K562 (cell line): ENCODE results near the gene PUM1. TPM values are rescaled to one million over a fixed set of nuclear protein-coding genes. Genes with fewer than 3 reads are reported as not detected.
A peak's percentile ranks its signal among the peaks of the same experiment; 100 is the strongest.

ENCODE experiments used
- BHLHE40 ChIP-seq: IDR thresholded peaks from 2 replicates; pipeline ENCODE4 v1.6.1; 2011; ENCODE audit warnings: low read length, improper control_type of control experiment
- C11orf30 ChIP-seq: fragments of 450-650 bp; IDR thresholded peaks from 2 replicates; pipeline ENCODE4 v1.6.1; 2016; ENCODE audit warnings: low read depth, mild to moderate bottlenecking
- COPS2 ChIP-seq: fragments of 450-650 bp; conservative IDR thresholded peaks from 2 replicates; pipeline ENCODE4 v1.6.1; 2016; ENCODE audit warnings: mild to moderate bottlenecking, moderate library complexity
- HLTF ChIP-seq: fragments of 450-650 bp; IDR thresholded peaks from 2 replicates; pipeline ENCODE4 v1.6.1; 2016
- ILF3 ChIP-seq: fragments of 450-650 bp; IDR thresholded peaks from 2 replicates; pipeline ENCODE4 v1.6.1; 2018; ENCODE audit warnings: antibody characterized with exemption, mild to moderate bottlenecking, moderate library complexity, borderline replicate concordance
- MCM5 ChIP-seq: fragments of 450-650 bp; IDR thresholded peaks from 2 replicates; pipeline ENCODE4 v1.6.1; 2016; ENCODE audit warnings: low read depth
- PCBP1 ChIP-seq: fragments of 200-400 bp; formaldehyde crosslinking; IDR thresholded peaks from 2 replicates; pipeline ENCODE4 v1.6.1; 2018; ENCODE audit warnings: mild to moderate bottlenecking, low read depth, low read length; ENCODE audit not compliant: poor library complexity, severe bottlenecking
- SRSF1 ChIP-seq: fragments of 200-400 bp; formaldehyde crosslinking; IDR thresholded peaks from 2 replicates; pipeline ENCODE4 v1.6.1; 2017; ENCODE audit warnings: mild to moderate bottlenecking, low read depth, low read length, moderate library complexity
- SRSF9 ChIP-seq: fragments of 200-400 bp; formaldehyde crosslinking; IDR thresholded peaks from 2 replicates; pipeline ENCODE4 v1.6.1; 2017; ENCODE audit warnings: low read depth, low read length, borderline replicate concordance
- ZEB2 ChIP-seq: fragments of 450-650 bp; IDR thresholded peaks from 2 replicates; pipeline ENCODE4 v1.6.1; 2016
- ZNF197 ChIP-seq: fragments of 200-800 bp; sonication (Bioruptor generic); IDR thresholded peaks from 2 replicates; pipeline ENCODE4 v1.6.1; 2016; ENCODE audit warnings: low read depth, missing genetic modification characterization, missing compliant biosample characterization
- ZNF212 ChIP-seq: fragments of 450-650 bp; formaldehyde crosslinking; IDR thresholded peaks from 2 replicates; pipeline ENCODE4 v1.4.0; 2020; ENCODE audit warnings: mild to moderate bottlenecking
- polyA plus RNA-seq, 8 experiments: library from polyadenylated mRNA; depleted of rRNA in 4 of 8; stranded (reverse) in 5 of 8; unstranded in 3 of 8; fragments of >200 nt; fragmentation: Nextera tagmentation in 2 of 8; fragmentation: Illumina TruSeq in 1 of 8; extraction: Ambion mirVana in 2 of 8; extraction: Trizol in 1 of 8; gene quantifications; 2 replicates each; pipeline versions ENCODE4 v1.2.1 to v1.2.3, GENCODE V29; 2011 to 2014; ENCODE audit warnings: inconsistent platforms in 1 of 8, missing spikeins in 1 of 8
- total RNA-seq, 7 experiments: library from RNA; depleted of rRNA in 6 of 7; stranded (reverse); fragments of >200 nt in 6 of 7; fragmentation: Illumina TruSeq in 2 of 7; extraction: Trizol in 2 of 7; gene quantifications; 2 replicates each; pipeline versions ENCODE4 v1.2.1 to v1.2.3, GENCODE V29; 2011 to 2021; ENCODE audit warnings: low replicate concordance in 1 of 7
- TF ChIP-seq, protein P1 (sequence below): fragments of 450-650 bp; IDR thresholded peaks from 2 replicates; pipeline ENCODE4 v1.6.1; 2016; ENCODE audit warnings: mild to moderate bottlenecking, moderate library complexity
- TF ChIP-seq, protein P2 (sequence below): fragments of 250-450 bp; sonication (Bioruptor Pico); IDR thresholded peaks from 2 replicates; pipeline ENCODE4 v1.6.1; 2021; ENCODE audit warnings: mild to moderate bottlenecking
- TF ChIP-seq, protein P3 (sequence below): sonication (generic); formaldehyde crosslinking; IDR thresholded peaks from 2 replicates; pipeline ENCODE4 v1.8.1; 2023; ENCODE audit warnings: mild to moderate bottlenecking, missing genetic modification reagents

Gene PUM1
- total and polyA plus RNA-seq, 9 of the 15 experiments (the other 6 are each of a cell fraction or from before 2014, with no cell fraction given) = 37.7 to 104 (median 55.7) TPM

DNA sequence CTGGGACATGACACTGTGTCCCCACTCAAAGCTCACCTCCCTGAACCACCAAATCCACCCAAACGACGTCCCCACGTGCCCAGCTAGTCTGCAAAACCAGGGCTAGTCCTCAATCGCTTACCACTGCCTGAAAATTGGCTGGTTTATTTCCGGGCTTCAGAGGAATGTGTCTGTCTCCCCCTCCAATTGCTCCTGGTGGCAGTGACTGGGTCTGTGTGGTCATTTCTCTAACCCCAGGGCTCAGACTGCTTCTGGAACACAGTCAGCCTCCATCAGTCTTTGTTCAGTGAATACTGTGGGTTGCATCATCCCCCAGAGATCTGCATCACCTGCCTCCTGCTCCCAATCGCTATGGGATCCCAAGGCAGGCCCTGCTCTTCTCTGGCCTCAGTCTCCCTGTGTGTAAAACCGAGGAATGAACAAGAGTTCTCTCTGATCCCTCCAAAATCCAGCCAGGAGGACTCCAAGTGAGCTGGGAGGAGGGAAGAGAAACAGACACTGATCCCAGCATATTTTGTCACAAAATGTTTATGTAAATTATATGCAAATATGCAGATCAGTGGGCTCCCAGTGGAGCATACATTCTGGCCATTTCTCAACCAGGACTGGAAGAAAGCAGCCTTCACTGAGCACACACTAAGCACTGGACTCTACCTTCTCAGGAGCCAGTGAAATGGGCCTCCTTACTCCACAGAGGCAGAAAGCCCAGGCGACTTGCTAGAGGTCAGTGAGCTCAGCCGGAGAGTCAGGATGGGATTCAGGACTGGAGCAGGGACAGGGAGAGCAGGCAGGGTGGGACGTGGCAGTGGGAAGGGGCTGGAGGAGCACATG lies 177.8 kb downstream of the PUM1 start (continued):
- TF ChIP-seq, protein P1, sequence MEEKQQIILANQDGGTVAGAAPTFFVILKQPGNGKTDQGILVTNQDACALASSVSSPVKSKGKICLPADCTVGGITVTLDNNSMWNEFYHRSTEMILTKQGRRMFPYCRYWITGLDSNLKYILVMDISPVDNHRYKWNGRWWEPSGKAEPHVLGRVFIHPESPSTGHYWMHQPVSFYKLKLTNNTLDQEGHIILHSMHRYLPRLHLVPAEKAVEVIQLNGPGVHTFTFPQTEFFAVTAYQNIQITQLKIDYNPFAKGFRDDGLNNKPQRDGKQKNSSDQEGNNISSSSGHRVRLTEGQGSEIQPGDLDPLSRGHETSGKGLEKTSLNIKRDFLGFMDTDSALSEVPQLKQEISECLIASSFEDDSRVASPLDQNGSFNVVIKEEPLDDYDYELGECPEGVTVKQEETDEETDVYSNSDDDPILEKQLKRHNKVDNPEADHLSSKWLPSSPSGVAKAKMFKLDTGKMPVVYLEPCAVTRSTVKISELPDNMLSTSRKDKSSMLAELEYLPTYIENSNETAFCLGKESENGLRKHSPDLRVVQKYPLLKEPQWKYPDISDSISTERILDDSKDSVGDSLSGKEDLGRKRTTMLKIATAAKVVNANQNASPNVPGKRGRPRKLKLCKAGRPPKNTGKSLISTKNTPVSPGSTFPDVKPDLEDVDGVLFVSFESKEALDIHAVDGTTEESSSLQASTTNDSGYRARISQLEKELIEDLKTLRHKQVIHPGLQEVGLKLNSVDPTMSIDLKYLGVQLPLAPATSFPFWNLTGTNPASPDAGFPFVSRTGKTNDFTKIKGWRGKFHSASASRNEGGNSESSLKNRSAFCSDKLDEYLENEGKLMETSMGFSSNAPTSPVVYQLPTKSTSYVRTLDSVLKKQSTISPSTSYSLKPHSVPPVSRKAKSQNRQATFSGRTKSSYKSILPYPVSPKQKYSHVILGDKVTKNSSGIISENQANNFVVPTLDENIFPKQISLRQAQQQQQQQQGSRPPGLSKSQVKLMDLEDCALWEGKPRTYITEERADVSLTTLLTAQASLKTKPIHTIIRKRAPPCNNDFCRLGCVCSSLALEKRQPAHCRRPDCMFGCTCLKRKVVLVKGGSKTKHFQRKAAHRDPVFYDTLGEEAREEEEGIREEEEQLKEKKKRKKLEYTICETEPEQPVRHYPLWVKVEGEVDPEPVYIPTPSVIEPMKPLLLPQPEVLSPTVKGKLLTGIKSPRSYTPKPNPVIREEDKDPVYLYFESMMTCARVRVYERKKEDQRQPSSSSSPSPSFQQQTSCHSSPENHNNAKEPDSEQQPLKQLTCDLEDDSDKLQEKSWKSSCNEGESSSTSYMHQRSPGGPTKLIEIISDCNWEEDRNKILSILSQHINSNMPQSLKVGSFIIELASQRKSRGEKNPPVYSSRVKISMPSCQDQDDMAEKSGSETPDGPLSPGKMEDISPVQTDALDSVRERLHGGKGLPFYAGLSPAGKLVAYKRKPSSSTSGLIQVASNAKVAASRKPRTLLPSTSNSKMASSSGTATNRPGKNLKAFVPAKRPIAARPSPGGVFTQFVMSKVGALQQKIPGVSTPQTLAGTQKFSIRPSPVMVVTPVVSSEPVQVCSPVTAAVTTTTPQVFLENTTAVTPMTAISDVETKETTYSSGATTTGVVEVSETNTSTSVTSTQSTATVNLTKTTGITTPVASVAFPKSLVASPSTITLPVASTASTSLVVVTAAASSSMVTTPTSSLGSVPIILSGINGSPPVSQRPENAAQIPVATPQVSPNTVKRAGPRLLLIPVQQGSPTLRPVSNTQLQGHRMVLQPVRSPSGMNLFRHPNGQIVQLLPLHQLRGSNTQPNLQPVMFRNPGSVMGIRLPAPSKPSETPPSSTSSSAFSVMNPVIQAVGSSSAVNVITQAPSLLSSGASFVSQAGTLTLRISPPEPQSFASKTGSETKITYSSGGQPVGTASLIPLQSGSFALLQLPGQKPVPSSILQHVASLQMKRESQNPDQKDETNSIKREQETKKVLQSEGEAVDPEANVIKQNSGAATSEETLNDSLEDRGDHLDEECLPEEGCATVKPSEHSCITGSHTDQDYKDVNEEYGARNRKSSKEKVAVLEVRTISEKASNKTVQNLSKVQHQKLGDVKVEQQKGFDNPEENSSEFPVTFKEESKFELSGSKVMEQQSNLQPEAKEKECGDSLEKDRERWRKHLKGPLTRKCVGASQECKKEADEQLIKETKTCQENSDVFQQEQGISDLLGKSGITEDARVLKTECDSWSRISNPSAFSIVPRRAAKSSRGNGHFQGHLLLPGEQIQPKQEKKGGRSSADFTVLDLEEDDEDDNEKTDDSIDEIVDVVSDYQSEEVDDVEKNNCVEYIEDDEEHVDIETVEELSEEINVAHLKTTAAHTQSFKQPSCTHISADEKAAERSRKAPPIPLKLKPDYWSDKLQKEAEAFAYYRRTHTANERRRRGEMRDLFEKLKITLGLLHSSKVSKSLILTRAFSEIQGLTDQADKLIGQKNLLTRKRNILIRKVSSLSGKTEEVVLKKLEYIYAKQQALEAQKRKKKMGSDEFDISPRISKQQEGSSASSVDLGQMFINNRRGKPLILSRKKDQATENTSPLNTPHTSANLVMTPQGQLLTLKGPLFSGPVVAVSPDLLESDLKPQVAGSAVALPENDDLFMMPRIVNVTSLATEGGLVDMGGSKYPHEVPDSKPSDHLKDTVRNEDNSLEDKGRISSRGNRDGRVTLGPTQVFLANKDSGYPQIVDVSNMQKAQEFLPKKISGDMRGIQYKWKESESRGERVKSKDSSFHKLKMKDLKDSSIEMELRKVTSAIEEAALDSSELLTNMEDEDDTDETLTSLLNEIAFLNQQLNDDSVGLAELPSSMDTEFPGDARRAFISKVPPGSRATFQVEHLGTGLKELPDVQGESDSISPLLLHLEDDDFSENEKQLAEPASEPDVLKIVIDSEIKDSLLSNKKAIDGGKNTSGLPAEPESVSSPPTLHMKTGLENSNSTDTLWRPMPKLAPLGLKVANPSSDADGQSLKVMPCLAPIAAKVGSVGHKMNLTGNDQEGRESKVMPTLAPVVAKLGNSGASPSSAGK = peak; percentile 74
- TF ChIP-seq, protein P2, sequence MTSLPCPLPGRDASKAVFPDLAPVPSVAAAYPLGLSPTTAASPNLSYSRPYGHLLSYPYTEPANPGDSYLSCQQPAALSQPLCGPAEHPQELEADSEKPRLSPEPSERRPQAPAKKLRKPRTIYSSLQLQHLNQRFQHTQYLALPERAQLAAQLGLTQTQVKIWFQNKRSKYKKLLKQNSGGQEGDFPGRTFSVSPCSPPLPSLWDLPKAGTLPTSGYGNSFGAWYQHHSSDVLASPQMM (CRISPR knock-in tag) = no peak
- TF ChIP-seq ZNF212 (CRISPR knock-in tag) (no peak), PCBP1 (no peak), SRSF9 (no peak), C11orf30 (no peak), COPS2 (no peak), ZNF197 (CRISPR knock-in tag) (no peak), ZEB2 (peak; percentile 63), ILF3 (no peak), BHLHE40 (0 out of 2 replicates have a peak, but pooled peaks have one; percentile 17), MCM5 (no peak), HLTF (no peak), SRSF1 (no peak)
- TF ChIP-seq, protein P3, sequence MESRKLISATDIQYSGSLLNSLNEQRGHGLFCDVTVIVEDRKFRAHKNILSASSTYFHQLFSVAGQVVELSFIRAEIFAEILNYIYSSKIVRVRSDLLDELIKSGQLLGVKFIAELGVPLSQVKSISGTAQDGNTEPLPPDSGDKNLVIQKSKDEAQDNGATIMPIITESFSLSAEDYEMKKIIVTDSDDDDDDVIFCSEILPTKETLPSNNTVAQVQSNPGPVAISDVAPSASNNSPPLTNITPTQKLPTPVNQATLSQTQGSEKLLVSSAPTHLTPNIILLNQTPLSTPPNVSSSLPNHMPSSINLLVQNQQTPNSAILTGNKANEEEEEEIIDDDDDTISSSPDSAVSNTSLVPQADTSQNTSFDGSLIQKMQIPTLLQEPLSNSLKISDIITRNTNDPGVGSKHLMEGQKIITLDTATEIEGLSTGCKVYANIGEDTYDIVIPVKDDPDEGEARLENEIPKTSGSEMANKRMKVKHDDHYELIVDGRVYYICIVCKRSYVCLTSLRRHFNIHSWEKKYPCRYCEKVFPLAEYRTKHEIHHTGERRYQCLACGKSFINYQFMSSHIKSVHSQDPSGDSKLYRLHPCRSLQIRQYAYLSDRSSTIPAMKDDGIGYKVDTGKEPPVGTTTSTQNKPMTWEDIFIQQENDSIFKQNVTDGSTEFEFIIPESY (CRISPR knock-in tag) = no peak
